Esophagus muscularis mucosa (tissue), 3 donors: Measurements from ENCODE around the gene DMAC2L.

Source experiments
- POLR2A ChIP-seq: fragments of 450-650 bp; IDR thresholded peaks from one replicate; pipeline ENCODE4 v1.6.1; 2017; ENCODE audit warnings: antibody characterized with exemption, moderate library complexity, mild to moderate bottlenecking, low read depth
- TF ChIP-seq, protein P1 (sequence below), 3 experiments: fragments of 200-600 bp in 2 of 3; fragments of 450-650 bp in 1 of 3; sonication (generic) in 2 of 3; IDR thresholded peaks; one replicate each; pipeline ENCODE4 v1.5.1; 2017 to 2019; ENCODE audit warnings: antibody characterized with exemption in 3 of 3, mild to moderate bottlenecking in 2 of 3, moderate library complexity in 1 of 3

DNA sequence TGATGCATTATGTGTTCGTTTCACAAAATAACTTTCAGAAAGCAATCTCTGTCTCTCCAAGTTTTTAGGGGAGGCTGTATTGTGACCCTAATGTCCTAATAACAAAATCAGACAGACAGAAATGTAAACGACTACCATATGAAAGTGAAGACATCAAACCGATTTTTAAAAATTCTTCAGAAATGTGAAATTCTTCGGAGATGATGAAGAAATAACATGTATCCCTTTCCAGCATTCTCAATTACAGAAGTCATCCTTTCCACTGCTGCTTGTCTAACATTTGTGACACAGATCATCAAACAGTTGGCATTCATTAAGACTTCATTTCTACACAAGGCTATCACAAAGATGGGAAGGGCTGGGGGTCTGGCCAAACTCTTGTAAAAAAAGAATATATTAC lies 41.0 kb downstream of the DMAC2L start:
- TF ChIP-seq, protein P1, sequence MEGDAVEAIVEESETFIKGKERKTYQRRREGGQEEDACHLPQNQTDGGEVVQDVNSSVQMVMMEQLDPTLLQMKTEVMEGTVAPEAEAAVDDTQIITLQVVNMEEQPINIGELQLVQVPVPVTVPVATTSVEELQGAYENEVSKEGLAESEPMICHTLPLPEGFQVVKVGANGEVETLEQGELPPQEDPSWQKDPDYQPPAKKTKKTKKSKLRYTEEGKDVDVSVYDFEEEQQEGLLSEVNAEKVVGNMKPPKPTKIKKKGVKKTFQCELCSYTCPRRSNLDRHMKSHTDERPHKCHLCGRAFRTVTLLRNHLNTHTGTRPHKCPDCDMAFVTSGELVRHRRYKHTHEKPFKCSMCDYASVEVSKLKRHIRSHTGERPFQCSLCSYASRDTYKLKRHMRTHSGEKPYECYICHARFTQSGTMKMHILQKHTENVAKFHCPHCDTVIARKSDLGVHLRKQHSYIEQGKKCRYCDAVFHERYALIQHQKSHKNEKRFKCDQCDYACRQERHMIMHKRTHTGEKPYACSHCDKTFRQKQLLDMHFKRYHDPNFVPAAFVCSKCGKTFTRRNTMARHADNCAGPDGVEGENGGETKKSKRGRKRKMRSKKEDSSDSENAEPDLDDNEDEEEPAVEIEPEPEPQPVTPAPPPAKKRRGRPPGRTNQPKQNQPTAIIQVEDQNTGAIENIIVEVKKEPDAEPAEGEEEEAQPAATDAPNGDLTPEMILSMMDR (IDR thresholded peaks at IDR 0.05) = no peak
- TF ChIP-seq POLR2A = no peak
